ENCODE data around the gene AMOT. TPM values are rescaled to one million over a fixed set of nuclear protein-coding genes. Genes with fewer than 3 reads are reported as not detected.

Gene AMOT
- polyA plus RNA-seq, 1 donor (not counting 4 experiments of a cell fraction or from before 2014, with no cell fraction given): 0.21 TPM

GRCh38 chrX:112759966-112760365 lies 80.7 kb downstream of the AMOT start:
- no peak overlapping the region for H3K9ac ChIP-seq (ENCODE audit: control insufficient read depth, extremely low read depth, insufficient read depth, low read length)
- H2AFZ ChIP-seq (ENCODE audit: control insufficient read depth, low read length): no peak overlapping the region
- no peaks in the 10 kb centered on the region for H3K9me1 ChIP-seq (ENCODE audit: control insufficient read depth, extremely low read depth, insufficient read depth, low read length)
- FAIRE-seq (no peak), DNase-seq (ENCODE audit: low read depth, low spot score) (no peak)
- no peaks in the 10 kb centered on the region for H3K9me3 ChIP-seq (ENCODE audit: control insufficient read depth, low read depth, low read length)
- no peaks in the 10 kb centered on the region for H3K36me3 ChIP-seq (ENCODE audit: control insufficient read depth in 2 of 2, extremely low read depth in 1 of 2, insufficient read depth in 2 of 2, low read length in 2 of 2)
- H3K79me2 ChIP-seq (ENCODE audit: control insufficient read depth, insufficient read depth, low read length): no peaks in the 10 kb centered on the region
- peaks cover 2% of the 10 kb centered on the region for H3K27me3 ChIP-seq (ENCODE audit: control insufficient read depth, extremely low read depth, insufficient read depth, low read length)
- no peak overlapping the region for H3K27ac ChIP-seq (ENCODE audit: control insufficient read depth, insufficient read depth, low read length)
- no peak overlapping the region for H3K4me2 ChIP-seq (ENCODE audit: control insufficient read depth, extremely low read depth, insufficient read depth, low read depth, low read length)
- dilution Hi-C loops (cut with MboI; ENCODE audit: extremely low pct_ligation_motif_present, low sequenced_read_pairs): no loop called here
- TF ChIP-seq CTCF (optimal IDR thresholded peaks at IDR 0.05 in 1 of 3, IDR thresholded peaks at IDR 0.05 in 1 of 3, conservative IDR thresholded peaks at IDR 0.05 in 1 of 3; ENCODE audit: extremely low read depth in 1 of 3, insufficient read depth in 2 of 3, low read length in 3 of 3): no peak
- no peak for TF ChIP-seq EZH2 (IDR thresholded peaks at IDR 0.05; ENCODE audit: low read length)
- no peaks in the 10 kb centered on the region for H4K20me1 ChIP-seq (ENCODE audit: control insufficient read depth, extremely low read depth, insufficient read depth, low read length)
- no peaks in the 10 kb centered on the region for H3K4me1 ChIP-seq (ENCODE audit: control insufficient read depth, extremely low read depth, insufficient read depth, low read length)
- H3K4me3 ChIP-seq (ENCODE audit: control insufficient read depth in 2 of 3, extremely low read depth in 1 of 3, insufficient read depth in 2 of 3, low read depth in 1 of 3, low read length in 3 of 3): no peak overlapping the region

DNA sequence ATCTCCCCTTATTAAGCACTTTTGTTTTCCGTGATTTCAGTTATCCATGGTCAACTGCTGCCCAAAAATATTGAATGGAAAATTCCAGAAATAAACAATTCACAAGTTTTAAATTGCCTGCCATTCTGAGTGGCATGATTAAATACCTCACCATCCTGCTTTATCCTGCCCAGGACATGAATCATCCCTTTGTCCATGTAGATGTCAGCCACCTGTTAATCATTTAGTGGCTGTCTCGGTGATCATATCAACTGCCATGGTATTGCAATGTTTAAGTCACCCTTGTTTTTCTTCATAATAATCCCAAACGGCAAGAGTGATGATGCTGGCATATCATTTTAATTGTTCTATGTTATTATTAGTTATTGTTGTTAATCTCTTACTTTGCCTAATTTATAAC lies 81.1 kb downstream of the AMOT start:
- Histone ChIP-seq H2AFZ (ENCODE audit: control insufficient read depth, low read length) (no peak overlapping the region), H3K9ac (ENCODE audit: control insufficient read depth, extremely low read depth, insufficient read depth, low read length) (no peak overlapping the region), H3K4me3 (ENCODE audit: control insufficient read depth in 2 of 3, extremely low read depth in 1 of 3, insufficient read depth in 2 of 3, low read depth in 1 of 3, low read length in 3 of 3) (no peak overlapping the region), H3K27me3 (ENCODE audit: control insufficient read depth, extremely low read depth, insufficient read depth, low read length) (peaks cover 2% of the 10 kb centered on the region), H3K4me2 (ENCODE audit: control insufficient read depth, extremely low read depth, insufficient read depth, low read depth, low read length) (no peak overlapping the region), H3K9me1 (ENCODE audit: control insufficient read depth, extremely low read depth, insufficient read depth, low read length) (no peaks in the 10 kb centered on the region), H3K36me3 (ENCODE audit: control insufficient read depth in 2 of 2, extremely low read depth in 1 of 2, insufficient read depth in 2 of 2, low read length in 2 of 2) (no peaks in the 10 kb centered on the region), H4K20me1 (ENCODE audit: control insufficient read depth, extremely low read depth, insufficient read depth, low read length) (no peaks in the 10 kb centered on the region), H3K27ac (ENCODE audit: control insufficient read depth, insufficient read depth, low read length) (no peak overlapping the region), H3K9me3 (ENCODE audit: control insufficient read depth, low read depth, low read length) (no peaks in the 10 kb centered on the region), H3K79me2 (ENCODE audit: control insufficient read depth, insufficient read depth, low read length) (no peaks in the 10 kb centered on the region), H3K4me1 (ENCODE audit: control insufficient read depth, extremely low read depth, insufficient read depth, low read length) (no peaks in the 10 kb centered on the region)
- no peak for TF ChIP-seq CTCF (optimal IDR thresholded peaks at IDR 0.05 in 1 of 3, IDR thresholded peaks at IDR 0.05 in 1 of 3, conservative IDR thresholded peaks at IDR 0.05 in 1 of 3; ENCODE audit: extremely low read depth in 1 of 3, insufficient read depth in 2 of 3, low read length in 3 of 3)
- no peak for TF ChIP-seq EZH2 (IDR thresholded peaks at IDR 0.05; ENCODE audit: low read length)
- dilution Hi-C loops (cut with MboI; ENCODE audit: extremely low pct_ligation_motif_present, low sequenced_read_pairs): no loop called here
- FAIRE-seq: no peak
- no peak for DNase-seq (ENCODE audit: low read depth, low spot score)

All from keratinocyte (primary cell).